HepG2 (cell line): Measurements from ENCODE around the gene MECR. TPM values are rescaled to one million over a fixed set of nuclear protein-coding genes. Genes with fewer than 3 reads are reported as not detected.

Experiments used
- ATAC-seq: fragments of 200-7000 bp; cut with Tn5 transposase; 3 replicates; pipeline ENCODE4 v1.9.1; 2020; ENCODE audit warnings: mild to moderate bottlenecking, moderate library complexity
- BruUV-seq: library from RNA; stranded (reverse); fragments of 400-500 nt; replicated peaks from 2 replicates; lab custom pipeline; 2021; lab: Mats Ljungman, UMichigan
- CTCF ChIA-PET: fragments of 300-600 bp; formaldehyde crosslinking; extraction: SDS; loops from one replicate; lab custom pipeline; 2021; ENCODE audit warnings: low total read pairs, inconsistent platforms, low intra/inter-chr PET ratio; lab: Yijun Ruan, JAX
- POLR2A ChIA-PET: fragments of 350-600 bp; sonication (Branson Sonifier 250); formaldehyde crosslinking; loops from one replicate; lab custom pipeline; 2020; ENCODE audit warnings: antibody characterized with exemption, inconsistent platforms; lab: Yijun Ruan, JAX
- DNase-seq: peaks from one replicate; pipeline ENCODE4 v3.0.0-alpha.2; 2015; ENCODE audit warnings: low spot score
- FAIRE-seq: peaks from 3 replicates; lab custom pipeline; 2011; peaks lifted over from hg19 to GRCh38; lab: Jason Lieb, UNC
- H2AFZ ChIP-seq: one replicate; pipeline ENCODE4 v1.6.1; 2011; ENCODE audit warnings: low read length, inconsistent platforms
- H3K27ac ChIP-seq: fragments of 300-600 bp; 3 replicates; pipeline ENCODE4 v1.8.0; 2011; ENCODE audit warnings: mixed run types, mild to moderate bottlenecking, mixed read lengths, low read length, inconsistent platforms; ENCODE audit not compliant: insufficient read depth; ENCODE audit errors: extremely low read length
- H3K27me3 ChIP-seq, 2 experiments: fragments of 200-600 bp in 1 of 2; 2 replicates in 1 of 2; 3 replicates in 1 of 2; pipeline versions ENCODE4 v1.6.0 to v1.8.0; 2011; ENCODE audit warnings: low read length in 2 of 2, mild to moderate bottlenecking in 2 of 2, moderate library complexity in 2 of 2, inconsistent platforms in 1 of 2; ENCODE audit not compliant: insufficient read depth in 2 of 2, control insufficient read depth in 1 of 2
- H3K36me3 ChIP-seq, 2 experiments: fragments of 200-600 bp in 1 of 2; replicated peaks in 1 of 2; 2 replicates in 1 of 2; 3 replicates in 1 of 2; pipeline versions ENCODE4 v1.5.1 to v1.8.0; 2011; ENCODE audit warnings: low read length in 2 of 2, inconsistent platforms in 1 of 2; ENCODE audit not compliant: insufficient read depth in 2 of 2, control insufficient read depth in 1 of 2
- H3K4me1 ChIP-seq: 2 replicates; pipeline ENCODE4 v1.5.1; 2012; ENCODE audit warnings: low read length, inconsistent platforms; ENCODE audit not compliant: insufficient read depth
- H3K4me2 ChIP-seq: 2 replicates; pipeline ENCODE4 v1.6.0; 2011; ENCODE audit warnings: low read depth, low read length, inconsistent platforms
- H3K4me3 ChIP-seq, 3 experiments: fragments of 200-600 bp in 1 of 3; sonication (generic), shearing (Covaris generic) in 1 of 3; replicated peaks in 1 of 3; 2 replicates each; pipeline ENCODE4 v1.5.1; 2011 to 2016; ENCODE audit warnings: low read length in 3 of 3, inconsistent platforms in 2 of 3, low read depth in 2 of 3, mild to moderate bottlenecking in 2 of 3, control low read depth in 1 of 3, mixed read lengths in 1 of 3; ENCODE audit not compliant: insufficient read depth in 1 of 3
- H3K79me2 ChIP-seq: one replicate; pipeline ENCODE4 v1.6.1; 2011; ENCODE audit warnings: low read length, inconsistent platforms; ENCODE audit not compliant: insufficient read depth
- H3K9ac ChIP-seq: 2 replicates; pipeline ENCODE4 v1.6.0; 2011; ENCODE audit warnings: mild to moderate bottlenecking, low read depth, low read length, inconsistent platforms; ENCODE audit not compliant: insufficient read depth
- H3K9me3 ChIP-seq: 2 replicates; pipeline ENCODE4 v1.5.1; 2012; ENCODE audit warnings: mild to moderate bottlenecking, low read length
- H4K20me1 ChIP-seq: 2 replicates; pipeline ENCODE4 v1.6.0; 2011; ENCODE audit warnings: inconsistent platforms, mild to moderate bottlenecking, low read length, moderate library complexity; ENCODE audit not compliant: insufficient read depth
- FOXM1 ChIP-seq: sonication (generic); formaldehyde crosslinking; IDR thresholded peaks from 2 replicates; pipeline ENCODE4 v1.5.0; 2020; ENCODE audit warnings: missing genetic modification reagents
- KAT7 ChIP-seq: IDR thresholded peaks from 2 replicates; pipeline ENCODE4 v1.6.1; 2018; ENCODE audit warnings: borderline replicate concordance, missing compliant biosample characterization
- MYNN ChIP-seq: sonication (generic); formaldehyde crosslinking; IDR thresholded peaks from 2 replicates; pipeline ENCODE4 v1.4.0; 2020; ENCODE audit warnings: mild to moderate bottlenecking, low read depth, missing genetic modification reagents
- MZF1 ChIP-seq: sonication (generic); formaldehyde crosslinking; IDR thresholded peaks from 2 replicates; pipeline ENCODE4 v1.8.1; 2023; ENCODE audit warnings: mild to moderate bottlenecking, missing genetic modification reagents, borderline replicate concordance
- PITX1 ChIP-seq: sonication (generic); formaldehyde crosslinking; IDR thresholded peaks from 2 replicates; pipeline ENCODE4 v1.5.1; 2020; ENCODE audit warnings: mild to moderate bottlenecking, missing genetic modification reagents
- RBM22 ChIP-seq: fragments of 200-400 bp; formaldehyde crosslinking; optimal IDR thresholded peaks from 2 replicates; pipeline ENCODE3; 2017; ENCODE audit warnings: mild to moderate bottlenecking, low read length, moderate library complexity
- ZNF143 ChIP-seq: sonication (generic); formaldehyde crosslinking; IDR thresholded peaks from 2 replicates; pipeline ENCODE4 v1.4.0; 2020; ENCODE audit warnings: missing genetic modification reagents
- ZNF44 ChIP-seq: sonication (generic); formaldehyde crosslinking; IDR thresholded peaks from 2 replicates; pipeline ENCODE4 v1.5.1; 2020; ENCODE audit warnings: mild to moderate bottlenecking, missing genetic modification reagents
- ZNF496 ChIP-seq: sonication (generic); formaldehyde crosslinking; IDR thresholded peaks from 2 replicates; pipeline ENCODE4 v1.8.1; 2023; ENCODE audit warnings: mild to moderate bottlenecking, moderate library complexity, missing genetic modification reagents; ENCODE audit not compliant: insufficient replicate concordance
- ZNF570 ChIP-seq: sonication (generic); formaldehyde crosslinking; IDR thresholded peaks from 2 replicates; pipeline ENCODE4 v1.4.0; 2020; ENCODE audit warnings: mild to moderate bottlenecking, missing genetic modification reagents, borderline replicate concordance
- WGBS: methylation state at CpG from one replicate; pipeline ENCODE4 v1.1.6; 2017; ENCODE audit warnings: low lambda C conversion rate; 5-methylcytosine and 5-hydroxymethylcytosine counted together
- in situ Hi-C: cut with HindIII; loops from 2 replicates; pipeline ENCODE4 v1.10.0; 2017; ENCODE audit warnings: low pct_unique_long_range_greater_than_20kb; ENCODE audit not compliant: extremely low pct_ligation_motif_present
- intact Hi-C: fragments of 100-400 bp; cut with micrococcal nuclease; formaldehyde crosslinking; loops from one replicate; pipeline ENCODE4 v1.10.0; 2022; ENCODE audit not compliant: unreplicated experiment
- polyA plus RNA-seq, 8 experiments: library from polyadenylated mRNA; depleted of rRNA in 3 of 8; stranded (reverse) in 7 of 8; unstranded in 1 of 8; fragments of >200 nt; fragmentation: Illumina TruSeq in 4 of 8; extraction: Trizol in 4 of 8; gene quantifications; 2 replicates each; pipeline versions ENCODE4 v1.2.1 to v1.2.3, GENCODE V29; 2011 to 2016; ENCODE audit warnings: low read depth in 4 of 8, missing spikeins in 1 of 8, mixed read lengths in 1 of 8; ENCODE audit not compliant: insufficient read depth in 1 of 8
- total RNA-seq, 5 experiments: library from RNA; depleted of rRNA; stranded (reverse); fragments of >200 nt; fragmentation: Illumina TruSeq; extraction: Trizol; gene quantifications; 2 replicates each; pipeline ENCODE4 v1.2.3, GENCODE V29; 2016; ENCODE audit warnings: low read depth in 1 of 5

Gene MECR
- total and polyA plus RNA-seq, 2 of the 13 experiments (the other 11 are each of a cell fraction or from before 2014, with no cell fraction given): 18.8 to 24.9 TPM

- no peak for TF ChIP-seq PITX1
- no peak for TF ChIP-seq ZNF143 (CRISPR knock-in tag)
- no peak for TF ChIP-seq ZNF570 (CRISPR knock-in tag)
- TF ChIP-seq MYNN (CRISPR knock-in tag): no peak
- TF ChIP-seq ZNF44 (CRISPR knock-in tag): no peak
Measured at GRCh38 chr1:29164588-29164987, 66.1 kb downstream of the MECR start (continued).

GRCh38 chr1:29162476-29163138, 68.1 kb downstream of the MECR start:
- H2AFZ ChIP-seq: no peak overlapping the region
- ATAC-seq (no peak), DNase-seq (no peak), FAIRE-seq (no peak)
- TF ChIP-seq MZF1 (CRISPR knock-in tag) (no peak), ZNF496 (no peak), KAT7 (CRISPR knock-in tag) (no peak), FOXM1 (CRISPR knock-in tag) (no peak), RBM22 (peak; percentile 54)
- CTCF ChIA-PET: no interaction called here
- POLR2A ChIA-PET: interaction anchor here (0.6 to 1.8 kb wide), 2 partner anchors 19 to 529 kb away, joined by 3 read pairs; partner anchors contain the start of gene SRSF4
- peaks cover 20% of the 10 kb centered on the region for H4K20me1 ChIP-seq
- no peaks in the 10 kb centered on the region for H3K9me3 ChIP-seq
- no peaks in the 10 kb centered on the region for H3K27me3 ChIP-seq
- H3K27ac ChIP-seq: no peak overlapping the region
- peaks cover 60% of the 10 kb centered on the region for H3K79me2 ChIP-seq
- in situ Hi-C loops: no loop called here
- no peak overlapping the region for H3K9ac ChIP-seq
- no peak overlapping the region for H3K4me2 ChIP-seq
- peaks cover 36% of the 10 kb centered on the region for H3K4me1 ChIP-seq
- intact Hi-C loops: no loop called here
- no TSS peak for BruUV-seq
- H3K36me3 ChIP-seq: peaks cover 19 to 79% of the 10 kb centered on the region in 2 experiments
- no peak overlapping the region for H3K4me3 ChIP-seq
- WGBS: 96% methylated on average over 9 of the region's 9 CpGs
